Transverse colon (tissue), 4 donors: ENCODE data around the gene LEKR1. TPM values are rescaled to one million over a fixed set of nuclear protein-coding genes. Genes with fewer than 3 reads are reported as not detected.

Experiments used
- DNase-seq: peaks from one replicate; pipeline ENCODE4 v3.0.0-alpha.2; 2019
- H3K27ac ChIP-seq, 4 donors: fragments of 200-600 bp; sonication (generic); 2 replicates each; pipeline ENCODE4 v1.5.1; 2016 to 2018; ENCODE audit warnings: inconsistent platforms in 4 of 4
- H3K27me3 ChIP-seq: fragments of 200-600 bp; sonication (generic); 2 replicates; pipeline ENCODE4 v1.5.1; 2017; ENCODE audit warnings: inconsistent platforms
- H3K36me3 ChIP-seq, 4 donors: fragments of 200-600 bp; sonication (generic); 2 replicates each; pipeline ENCODE4 v1.5.1; 2017 to 2019; ENCODE audit warnings: inconsistent platforms in 4 of 4
- H3K4me1 ChIP-seq, 4 donors: fragments of 200-600 bp; sonication (generic); 2 replicates each; pipeline ENCODE4 v1.5.1; 2017 to 2020; ENCODE audit warnings: inconsistent platforms in 4 of 4
- H3K4me3 ChIP-seq, 4 donors: fragments of 200-600 bp; sonication (generic); 1 replicate in 1 of 4; 2 replicates in 3 of 4; pipeline versions ENCODE4 v1.5.1 to v1.6.1; 2017 to 2019; ENCODE audit warnings: inconsistent platforms in 4 of 4
- H3K9me3 ChIP-seq, 2 donors: fragments of 200-600 bp; sonication (generic); 2 replicates each; pipeline ENCODE4 v1.5.1; 2017 to 2019; ENCODE audit warnings: inconsistent platforms in 2 of 2
- CTCF ChIP-seq, 5 experiments: fragments of 200-600 bp in 3 of 5; fragments of 450-650 bp in 2 of 5; sonication (generic) in 3 of 5; IDR thresholded peaks; 1 replicate in 2 of 5; 2 replicates in 3 of 5; pipeline ENCODE4 v1.5.1; 2016 to 2017; ENCODE audit warnings: antibody characterized with exemption in 5 of 5, inconsistent platforms in 3 of 5, mild to moderate bottlenecking in 2 of 5, moderate library complexity in 1 of 5
- EP300 ChIP-seq: sonication (generic); formaldehyde crosslinking; IDR thresholded peaks from one replicate; pipeline ENCODE4 v1.6.1; 2017; ENCODE audit warnings: antibody characterized with exemption, low read depth
- POLR2A ChIP-seq: fragments of 450-650 bp; IDR thresholded peaks from one replicate; pipeline ENCODE4 v1.6.1; 2016; ENCODE audit warnings: antibody characterized with exemption, mild to moderate bottlenecking, moderate library complexity
- POLR2AphosphoS5 ChIP-seq, 3 donors: sonication (generic); formaldehyde crosslinking; IDR thresholded peaks; one replicate each; pipeline ENCODE4 v1.6.1; 2016; ENCODE audit warnings: antibody characterized with exemption in 3 of 3
- WGBS, 2 donors: methylation state at CpG; one replicate each; pipeline ENCODE4 v1.1.5; 2018; ENCODE audit warnings: low coverage in 1 of 2; 5-methylcytosine and 5-hydroxymethylcytosine counted together
- in situ Hi-C, 4 donors: fragments of 200-750 bp; cut with MboI; loops; one replicate each; pipeline versions ENCODE4 v1.15.0 to v1.15.1; 2017; ENCODE audit warnings: low sequenced_read_pairs in 3 of 4, low pct_ligation_motif_present in 1 of 4, low pct_unique_long_range_greater_than_20kb in 1 of 4
- intact Hi-C: fragments of 100-400 bp; cut with DNase I; formaldehyde crosslinking; loops from one replicate; pipeline ENCODE4 v1.15.1; 2023; ENCODE audit warnings: low total_unique reads
- total RNA-seq, 4 donors: library from RNA; depleted of rRNA; stranded (reverse); fragments of >200 nt; gene quantifications; one replicate each; pipeline ENCODE4 v1.1.0, GENCODE V29; 2016

Gene LEKR1
- total RNA-seq, 4 donors from 2014 or later, result 0.40 to 3.3 (median 0.96) TPM; not detected in 1

GRCh38 chr3:157065201-157065600 is 239.0 kb downstream of the LEKR1 start:
- intact Hi-C loops (no loop called here), in situ Hi-C loops (no loop called here)
- TF ChIP-seq CTCF (IDR thresholded peaks at IDR 0.05), result no peak
- TF ChIP-seq POLR2AphosphoS5 (IDR thresholded peaks at IDR 0.05), result no peak
- no peak for TF ChIP-seq POLR2A
- TF ChIP-seq EP300, result no peak
- H3K27me3 ChIP-seq, result no peaks in the 10 kb centered on the region
- DNase-seq, result no peak
- WGBS, 2 donors, result 94 to 100% methylated on average over 1 to 5 of the region's 5 CpGs
- peaks cover 0 to 10% (median 2%) of the 10 kb centered on the region in 4 donors for H3K4me1 ChIP-seq
- H3K4me3 ChIP-seq, result no peak overlapping the region
- H3K27ac ChIP-seq, result no peak overlapping the region
- no peaks in the 10 kb centered on the region for H3K9me3 ChIP-seq
- no peaks in the 10 kb centered on the region for H3K36me3 ChIP-seq

GRCh38 chr3:157066335-157067098 is 240.4 kb downstream of the LEKR1 start:
- WGBS, 2 donors, result 60 to 81% methylated on average over 1 to 11 of the region's 11 CpGs
- Histone ChIP-seq H3K4me1 (peaks cover 0 to 18% (median 6%) of the 10 kb centered on the region in 4 donors), H3K27ac (no peak overlapping the region), H3K27me3 (no peaks in the 10 kb centered on the region), H3K36me3 (no peaks in the 10 kb centered on the region), H3K4me3 (no peak overlapping the region), H3K9me3 (no peaks in the 10 kb centered on the region)
- in situ Hi-C loops, result no loop called here
- intact Hi-C loops, result no loop called here
- no peak for DNase-seq
- TF ChIP-seq CTCF (IDR thresholded peaks at IDR 0.05) (no peak), POLR2A (no peak)

- H3K27ac ChIP-seq, result no peak overlapping the region
- no peak for TF ChIP-seq EP300
- no peak for TF ChIP-seq CTCF (IDR thresholded peaks at IDR 0.05)
- TF ChIP-seq POLR2A, result no peak
- no peak for TF ChIP-seq POLR2AphosphoS5 (IDR thresholded peaks at IDR 0.05)
- 66% methylated on average over 3 of the region's 3 CpGs; no CpG with 5 or more reads in 1 of the 2 donors for WGBS, 2 donors
- no peaks in the 10 kb centered on the region for H3K27me3 ChIP-seq
- H3K9me3 ChIP-seq, result no peaks in the 10 kb centered on the region
- H3K36me3 ChIP-seq, result no peaks in the 10 kb centered on the region
- peaks cover 0 to 18% (median 6%) of the 10 kb centered on the region in 4 donors for H3K4me1 ChIP-seq
- intact Hi-C loops (no loop called here), in situ Hi-C loops (no loop called here)
- H3K4me3 ChIP-seq, result no peak overlapping the region
- peak; percentile 21 for DNase-seq
Observed at GRCh38 chr3:157067114-157067513, 241.0 kb downstream of the LEKR1 start.

- Histone ChIP-seq H3K9me3 (no peaks in the 10 kb centered on the region), H3K36me3 (no peaks in the 10 kb centered on the region), H3K27ac (no peak overlapping the region), H3K27me3 (no peaks in the 10 kb centered on the region), H3K4me3 (no peak overlapping the region), H3K4me1 (peaks cover 0 to 15% (median 6%) of the 10 kb centered on the region in 4 donors)
- in situ Hi-C loops, result no loop called here
- TF ChIP-seq CTCF (IDR thresholded peaks at IDR 0.05) (no peak), POLR2AphosphoS5 (IDR thresholded peaks at IDR 0.05) (no peak), POLR2A (no peak), EP300 (no peak)
- WGBS, 2 donors, result 89 to 92% methylated on average over 4 of the region's 4 CpGs
- DNase-seq, result no peak
- intact Hi-C loops, result no loop called here
Observed at GRCh38 chr3:157069406-157069805, 243.3 kb downstream of the LEKR1 start.
